GM19043 (cell line): ENCODE data around the gene MYL10.

ENCODE experiments used
- ATAC-seq: cut with Tn5 transposase; IDR thresholded peaks from one replicate; pipeline ENCODE4 v1.9.1; 2021; ENCODE audit warnings: low read depth; ENCODE audit not compliant: unreplicated experiment

The MYL10 gene

DNA sequence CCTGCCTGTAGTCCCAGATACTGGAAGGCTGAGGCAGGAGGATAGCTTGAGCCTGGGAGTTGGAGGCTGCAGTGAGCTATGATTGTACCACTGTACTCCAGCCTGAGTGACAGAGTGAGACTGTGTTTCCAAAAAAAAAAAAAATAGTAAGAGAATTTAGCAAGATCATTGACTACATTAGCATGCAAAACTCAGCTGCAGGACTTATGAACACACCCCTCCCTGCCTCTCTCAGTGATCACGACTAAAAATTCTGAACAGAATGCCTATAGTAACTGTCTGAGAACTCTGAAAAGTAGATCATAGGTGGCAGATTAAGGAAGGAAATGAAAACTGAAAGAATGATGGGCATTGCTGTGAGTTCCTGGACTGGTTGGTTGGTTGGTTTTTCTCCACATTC, 50.5 kb downstream of the MYL10 start:
- ATAC-seq = no peak

DNA sequence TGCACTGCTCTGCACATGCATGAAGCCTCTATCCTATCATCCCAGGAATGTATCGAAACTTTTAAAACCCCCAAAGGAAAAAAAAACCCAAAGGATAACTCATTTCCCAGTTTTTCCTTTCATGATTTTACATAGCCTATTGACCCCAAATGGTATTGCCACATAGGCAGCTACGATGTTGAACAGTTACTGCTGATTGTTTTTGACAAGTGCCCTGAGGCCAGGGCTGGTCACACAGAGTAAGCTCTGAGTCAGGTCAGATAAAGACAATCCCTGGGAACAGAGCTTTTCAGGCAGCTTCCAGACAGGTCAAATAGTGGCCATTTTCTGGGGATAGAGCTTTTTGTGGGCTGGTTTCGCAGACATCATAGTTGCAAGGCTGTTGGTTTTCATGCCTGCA, 52.1 kb downstream of the MYL10 start:
- no peak for ATAC-seq

DNA sequence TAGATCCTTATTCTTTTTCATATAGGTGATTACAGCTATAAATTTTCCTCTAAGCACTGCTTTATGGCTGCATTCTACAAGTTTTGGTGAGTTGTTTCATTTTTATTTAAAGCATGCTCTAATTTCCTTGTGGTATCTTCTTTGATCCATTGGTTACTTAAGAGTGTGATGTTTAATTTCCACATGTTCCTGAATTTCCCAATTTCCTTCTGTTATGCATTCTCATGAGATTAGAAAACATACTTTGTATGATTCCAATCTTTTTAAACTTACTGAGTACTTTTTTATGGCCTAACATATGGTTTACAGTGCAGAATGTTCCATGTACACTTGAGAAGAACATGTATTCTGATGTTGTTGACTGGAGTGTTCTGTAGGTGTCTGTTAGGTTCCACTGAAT, 53.4 kb downstream of the MYL10 start:
- ATAC-seq = no peak

DNA sequence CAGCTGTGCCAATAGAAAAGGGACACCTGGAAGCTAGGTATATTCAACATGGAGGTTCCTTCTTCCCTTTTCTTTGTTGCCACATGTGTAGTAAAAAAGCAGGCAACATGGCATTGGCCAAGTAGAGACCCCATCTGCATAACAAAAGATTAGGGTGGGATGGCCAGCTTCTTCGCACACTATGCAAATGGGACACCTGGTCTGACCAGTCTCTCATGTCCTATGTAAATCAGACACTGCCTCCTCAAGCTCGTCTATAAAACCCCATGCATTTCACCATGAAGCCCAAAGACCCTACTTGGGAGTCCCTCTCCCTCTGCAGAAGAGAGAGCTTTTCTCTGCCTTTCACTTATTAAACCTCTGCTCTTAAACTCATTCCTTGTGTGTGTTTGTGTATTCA, 53.9 kb downstream of the MYL10 start:
- no peak for ATAC-seq

DNA sequence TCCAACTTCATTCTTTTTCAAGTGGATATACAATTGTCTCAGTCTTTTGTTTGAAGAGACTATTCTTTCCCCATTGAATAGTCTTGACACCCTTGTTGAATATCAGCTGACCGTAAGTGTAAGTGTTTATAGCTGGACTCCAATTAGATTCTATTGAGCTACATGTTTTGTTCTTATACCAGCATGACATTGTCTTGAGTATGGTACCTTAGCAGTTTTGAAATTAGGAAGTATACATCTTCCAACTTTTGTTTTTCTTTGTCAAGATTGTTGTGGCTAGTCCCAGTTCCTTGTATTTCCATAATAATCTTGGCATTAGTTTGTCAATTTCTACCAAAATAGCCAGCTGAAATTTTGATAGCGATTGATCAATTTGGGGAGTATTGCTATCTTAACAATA, 56.9 kb downstream of the MYL10 start:
- no peak for ATAC-seq

DNA sequence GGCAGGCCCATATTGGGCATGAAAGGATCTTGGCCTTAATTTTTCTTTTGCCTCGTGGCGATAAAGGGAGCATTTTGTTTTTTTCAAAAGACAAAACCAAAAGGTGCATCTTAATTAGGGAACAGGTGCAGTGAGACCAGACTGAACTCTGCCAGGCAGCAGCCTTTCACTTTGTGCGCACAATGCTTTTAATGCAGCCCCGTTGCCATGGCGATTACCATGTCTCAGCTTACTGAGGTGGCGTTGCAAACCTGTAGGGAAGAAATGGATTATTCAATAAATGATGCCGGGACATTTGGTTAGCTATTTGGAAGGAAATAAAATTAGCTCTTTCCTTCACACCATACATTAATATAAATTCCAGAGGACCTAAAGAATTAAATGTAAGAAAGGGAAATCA, 61.9 kb downstream of the MYL10 start:
- no peak for ATAC-seq

DNA sequence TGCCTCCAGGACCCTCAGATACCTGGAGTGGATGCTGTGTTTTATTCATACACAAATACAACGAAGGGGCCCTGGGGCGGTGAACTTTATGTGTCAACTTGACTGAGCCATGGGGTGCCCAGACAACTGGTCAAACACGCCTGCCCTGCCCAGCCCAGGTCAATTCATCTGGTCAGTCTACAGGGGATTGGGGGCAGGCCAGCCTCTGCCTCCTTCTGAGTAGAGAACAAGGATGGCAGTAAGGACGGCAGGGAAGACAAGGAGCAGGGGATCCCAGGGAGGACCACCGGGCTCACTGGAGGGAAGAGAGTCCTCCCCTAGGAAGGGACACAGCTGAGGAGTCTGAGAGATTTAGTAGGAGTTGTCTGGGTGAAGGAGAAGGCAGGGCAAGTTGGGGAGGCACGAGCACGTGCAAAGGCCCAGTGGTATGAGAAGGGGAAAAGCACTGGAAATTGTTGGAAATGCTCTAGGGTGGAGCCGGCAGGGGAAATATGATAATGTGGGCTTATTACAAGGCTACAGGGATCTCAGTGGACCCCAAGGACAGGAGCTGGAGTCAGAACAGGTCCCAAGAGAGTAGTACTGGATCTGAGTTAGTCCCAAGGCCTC, 63.4 kb downstream of the MYL10 start:
- no peak for ATAC-seq

DNA sequence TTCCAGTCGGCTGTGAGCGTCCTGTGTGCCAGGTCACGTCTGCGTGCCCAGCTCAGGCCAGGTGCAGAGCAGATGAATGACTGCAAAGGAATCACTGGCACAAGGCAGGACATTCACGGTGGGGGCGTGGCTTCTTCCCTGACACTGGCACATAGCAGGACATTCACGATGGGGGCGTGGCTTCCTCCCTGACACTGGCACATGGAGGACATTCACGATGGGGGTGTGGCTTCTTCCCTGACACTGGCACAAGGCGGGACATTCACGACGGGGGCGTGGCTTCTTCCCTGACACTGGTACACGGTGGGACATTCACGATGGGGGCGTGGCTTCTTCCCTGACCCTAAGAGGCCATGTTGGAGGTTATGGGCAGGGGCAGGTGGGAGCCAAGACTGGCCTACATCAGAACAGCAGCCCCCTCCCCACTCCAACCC, 64.3 kb downstream of the MYL10 start:
- no peak for ATAC-seq

DNA sequence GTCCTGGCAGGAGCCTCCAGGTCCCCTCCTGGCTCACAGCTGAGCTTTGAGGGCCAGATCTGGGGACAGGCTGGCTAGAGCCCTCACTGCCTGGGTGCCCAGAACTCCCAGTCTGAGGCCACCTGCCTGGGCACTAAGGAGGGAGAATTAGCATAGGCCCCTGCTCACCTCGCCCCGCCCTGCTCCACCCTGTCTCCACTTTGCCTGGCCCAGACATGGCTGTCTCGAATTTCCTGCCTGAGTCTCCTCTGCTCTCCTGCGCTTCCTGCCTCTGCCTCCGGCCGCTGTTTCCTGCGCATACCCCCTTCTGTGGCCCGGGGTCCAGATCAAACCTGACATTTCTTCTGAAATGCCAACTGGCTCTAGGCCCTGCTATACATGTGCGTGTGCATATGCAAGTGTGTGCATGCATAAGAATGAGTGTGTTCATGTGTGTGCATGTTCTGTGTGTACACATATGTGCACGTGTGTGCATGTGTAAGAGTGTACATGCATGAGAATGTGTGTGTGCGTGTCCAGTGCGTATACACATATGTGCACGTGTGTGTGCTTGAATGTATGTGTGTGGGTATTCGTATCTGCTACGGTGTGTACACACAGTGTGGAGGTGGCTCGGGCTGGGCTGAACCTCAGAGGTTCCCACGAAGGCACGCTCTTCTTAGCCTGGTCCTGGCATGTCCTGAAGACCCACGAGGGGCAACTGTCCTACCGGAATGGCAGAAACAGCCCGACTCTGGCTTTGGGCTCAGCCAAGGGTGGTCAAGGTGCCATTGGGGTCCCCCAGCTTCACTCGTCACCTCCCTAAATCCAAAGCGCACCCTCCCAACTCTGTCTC, 64.9 kb downstream of the MYL10 start:
- no peak for ATAC-seq
